Caco-2 (cell line): ENCODE results near the gene CRELD2. TPM values are rescaled to one million over a fixed set of nuclear protein-coding genes. Genes with fewer than 3 reads are reported as not detected.

Source experiments
- BruUV-seq: library from RNA; stranded (reverse); fragments of 400-500 nt; replicated peaks from 2 replicates; lab custom pipeline; 2021; lab: Mats Ljungman, UMichigan
- CTCF ChIA-PET: fragments of 300-600 bp; sonication (Branson Sonifier 250); formaldehyde crosslinking; loops from one replicate; lab custom pipeline; 2022; ENCODE audit warnings: antibody characterized with exemption; lab: Charles Lee
- POLR2A ChIA-PET: fragments of 300-600 bp; sonication (Branson Sonifier 250); formaldehyde crosslinking; loops from one replicate; lab custom pipeline; 2022; ENCODE audit warnings: antibody characterized with exemption; lab: Charles Lee
- DNase-seq, 2 experiments: peaks; one replicate each; pipeline versions ENCODE4 v3.0.0 to v3.0.0-alpha.2; 2020 to 2022
- H3K27me3 ChIP-seq: replicated peaks from 2 replicates; pipeline ENCODE4 v1.6.0; 2011; ENCODE audit warnings: low read length; ENCODE audit not compliant: control insufficient read depth, insufficient read depth
- H3K36me3 ChIP-seq: 2 replicates; pipeline ENCODE4 v1.5.1; 2011; ENCODE audit warnings: low read length; ENCODE audit not compliant: control insufficient read depth, insufficient read depth
- H3K4me1 ChIP-seq: fragments of 250-450 bp; sonication (Bioruptor Pico); 2 replicates; pipeline ENCODE4 v1.5.1; 2020; ENCODE audit warnings: mild to moderate bottlenecking
- H3K4me3 ChIP-seq: 2 replicates; pipeline ENCODE4 v1.5.1; 2011; ENCODE audit warnings: low read depth, mild to moderate bottlenecking, control low read depth, low read length
- H3K9me3 ChIP-seq: fragments of 250-450 bp; sonication (Bioruptor Pico); 2 replicates; pipeline ENCODE4 v1.5.1; 2020; ENCODE audit warnings: mild to moderate bottlenecking, moderate library complexity
- H3K27ac Mint-ChIP-seq: one replicate; pipeline ENCODE4 v1.8.0; 2022; ENCODE audit warnings: mixed read lengths; ENCODE audit not compliant: unreplicated experiment
- H3K27me3 Mint-ChIP-seq: one replicate; pipeline ENCODE4 v1.8.0; 2022; ENCODE audit warnings: mixed read lengths; ENCODE audit not compliant: insufficient read depth, unreplicated experiment
- H3K36me3 Mint-ChIP-seq: one replicate; pipeline ENCODE4 v1.8.0; 2022; ENCODE audit warnings: mild to moderate bottlenecking, mixed read lengths; ENCODE audit not compliant: insufficient read depth, unreplicated experiment
- H3K4me1 Mint-ChIP-seq: one replicate; pipeline ENCODE4 v1.8.0; 2022; ENCODE audit warnings: low read depth, mixed read lengths; ENCODE audit not compliant: unreplicated experiment
- H3K4me3 Mint-ChIP-seq: one replicate; pipeline ENCODE4 v1.8.0; 2022; ENCODE audit warnings: mild to moderate bottlenecking, moderate library complexity, mixed read lengths; ENCODE audit not compliant: unreplicated experiment
- H3K9me3 Mint-ChIP-seq: one replicate; pipeline ENCODE4 v1.8.0; 2022; ENCODE audit warnings: mixed read lengths; ENCODE audit not compliant: unreplicated experiment
- CTCF ChIP-seq, 2 experiments: fragments of 200-600 bp in 1 of 2; IDR thresholded peaks; 1 replicate in 1 of 2; 2 replicates in 1 of 2; pipeline versions ENCODE4 v1.5.1 to v1.8.0; 2011 to 2022; ENCODE audit warnings: antibody characterized with exemption in 1 of 2, control low read depth in 1 of 2, inconsistent platforms in 1 of 2, low read depth in 1 of 2, low read length in 1 of 2, mild to moderate bottlenecking in 1 of 2, moderate library complexity in 1 of 2; ENCODE audit not compliant: insufficient read depth in 1 of 2, severe bottlenecking in 1 of 2, unreplicated experiment in 1 of 2
- intact Hi-C: fragments of 100-400 bp; cut with micrococcal nuclease; formaldehyde crosslinking; loops from one replicate; pipeline ENCODE4 v1.10.0; 2022; ENCODE audit not compliant: unreplicated experiment
- total RNA-seq: library from RNA; stranded (reverse); gene quantifications from 2 replicates; pipeline ENCODE4 v1.2.3, GENCODE V29; 2022

CRELD2 gene
- total RNA-seq, 1 experiment from 2014 or later: 43.3 TPM

- Mint-ChIP-seq H3K36me3 (peaks cover 69% of the 10 kb centered on the region), H3K9me3 (no peaks in the 10 kb centered on the region), H3K27me3 (no peaks in the 10 kb centered on the region), H3K27ac (no peak overlapping the region), H3K4me1 (no peaks in the 10 kb centered on the region), H3K4me3 (no peak overlapping the region)
- H3K9me3 ChIP-seq: no peaks in the 10 kb centered on the region
- TF ChIP-seq CTCF (IDR thresholded peaks at IDR 0.05; ENCODE audit: insufficient read depth in 1 of 2, low read depth in 1 of 2, low read length in 1 of 2, severe bottlenecking in 1 of 2, unreplicated experiment in 1 of 2): no peak
- intact Hi-C loops: no loop called here
- H3K4me1 ChIP-seq: no peaks in the 10 kb centered on the region
- CTCF ChIA-PET: no interaction called here
- no TSS peak for BruUV-seq
- H3K4me3 ChIP-seq: no peak overlapping the region
- DNase-seq: no peak
- H3K27me3 ChIP-seq: no peaks in the 10 kb centered on the region
- peaks cover 2% of the 10 kb centered on the region for H3K36me3 ChIP-seq
- POLR2A ChIA-PET: no interaction called here
Observed at GRCh38 chr22:49884503-49885260, 33.8 kb upstream of the CRELD2 start.

GRCh38 chr22:49885281-49885680 is 33.2 kb upstream of the CRELD2 start:
- Histone ChIP-seq H3K4me1 (no peaks in the 10 kb centered on the region), H3K4me3 (no peak overlapping the region), H3K9me3 (no peaks in the 10 kb centered on the region), H3K36me3 (peaks cover 2% of the 10 kb centered on the region), H3K27me3 (no peaks in the 10 kb centered on the region)
- no peak overlapping the region for H3K4me3 Mint-ChIP-seq
- no peaks in the 10 kb centered on the region for H3K27me3 Mint-ChIP-seq
- CTCF ChIA-PET: no interaction called here
- POLR2A ChIA-PET: no interaction called here
- BruUV-seq: no TSS peak
- peaks cover 67% of the 10 kb centered on the region for H3K36me3 Mint-ChIP-seq
- no peak for TF ChIP-seq CTCF (IDR thresholded peaks at IDR 0.05; ENCODE audit: insufficient read depth in 1 of 2, low read depth in 1 of 2, low read length in 1 of 2, severe bottlenecking in 1 of 2, unreplicated experiment in 1 of 2)
- H3K27ac Mint-ChIP-seq: no peak overlapping the region
- no peaks in the 10 kb centered on the region for H3K9me3 Mint-ChIP-seq
- intact Hi-C loops: no loop called here
- no peaks in the 10 kb centered on the region for H3K4me1 Mint-ChIP-seq
- no peak for DNase-seq

- H3K36me3 ChIP-seq: peaks cover 2% of the 10 kb centered on the region
- peaks cover 72% of the 10 kb centered on the region for H3K36me3 Mint-ChIP-seq
- POLR2A ChIA-PET: no interaction called here
Observed at GRCh38 chr22:49885881-49886280, 32.6 kb upstream of the CRELD2 start.

More at GRCh38 chr22:49885881-49886280, 32.6 kb upstream of the CRELD2 start:
- no peaks in the 10 kb centered on the region for H3K9me3 ChIP-seq
- no peak overlapping the region for H3K4me3 Mint-ChIP-seq
- no peak for DNase-seq
- intact Hi-C loops: no loop called here
- CTCF ChIA-PET: no interaction called here
- no peaks in the 10 kb centered on the region for H3K9me3 Mint-ChIP-seq
- H3K4me1 ChIP-seq: no peaks in the 10 kb centered on the region
- H3K4me3 ChIP-seq: no peak overlapping the region
- H3K4me1 Mint-ChIP-seq: no peaks in the 10 kb centered on the region
- H3K27ac Mint-ChIP-seq: no peak overlapping the region
- BruUV-seq: no TSS peak
- H3K27me3 ChIP-seq: no peaks in the 10 kb centered on the region
- TF ChIP-seq CTCF (IDR thresholded peaks at IDR 0.05; ENCODE audit: insufficient read depth in 1 of 2, low read depth in 1 of 2, low read length in 1 of 2, severe bottlenecking in 1 of 2, unreplicated experiment in 1 of 2): no peak
- no peaks in the 10 kb centered on the region for H3K27me3 Mint-ChIP-seq
